Right lobe of liver (tissue), 6 donors: ENCODE measurements around the gene SOX8. TPM values are rescaled to one million over a fixed set of nuclear protein-coding genes. Genes with fewer than 3 reads are reported as not detected.

ENCODE experiments used
- ATAC-seq, 4 donors: fragments of 200-7000 bp; cut with Tn5 transposase; one replicate each; pipeline ENCODE4 v1.9.1; 2020; ENCODE audit warnings: mild to moderate bottlenecking in 4 of 4, moderate library complexity in 4 of 4
- DNase-seq, 3 donors: peaks; one replicate each; pipeline ENCODE4 v3.0.0-alpha.2; 2020
- H3K27ac ChIP-seq, 3 donors: fragments of 200-600 bp; one replicate each; pipeline ENCODE4 v1.8.0; 2022
- H3K27me3 ChIP-seq, 2 donors: fragments of 200-600 bp; one replicate each; pipeline ENCODE4 v1.8.0; 2022
- H3K36me3 ChIP-seq, 4 donors: fragments of 200-600 bp; sonication (generic) in 1 of 4; one replicate each; pipeline versions ENCODE4 v1.5.1 to v1.8.0; 2017 to 2022; ENCODE audit warnings: control low read depth in 1 of 4
- H3K4me1 ChIP-seq, 4 donors: fragments of 200-600 bp; sonication (generic) in 1 of 4; one replicate each; pipeline versions ENCODE4 v1.5.1 to v1.8.0; 2017 to 2022; ENCODE audit warnings: control low read depth in 1 of 4
- H3K4me3 ChIP-seq, 3 donors: fragments of 200-600 bp; one replicate each; pipeline ENCODE4 v1.8.0; 2022
- H3K9me3 ChIP-seq, 4 donors: fragments of 200-600 bp; sonication (generic) in 1 of 4; one replicate each; pipeline versions ENCODE4 v1.5.1 to v1.8.0; 2017 to 2022; ENCODE audit warnings: control low read depth in 1 of 4
- POLR2A ChIP-seq: fragments of 450-650 bp; IDR thresholded peaks from one replicate; pipeline ENCODE4 v1.6.1; 2017; ENCODE audit warnings: antibody characterized with exemption, mild to moderate bottlenecking
- WGBS: methylation state at CpG from one replicate; pipeline ENCODE4 v1.1.6; 2018; ENCODE audit warnings: low coverage, low lambda C conversion rate; ENCODE audit not compliant: insufficient coverage; ENCODE audit errors: missing lambda C conversion rate; 5-methylcytosine and 5-hydroxymethylcytosine counted together
- intact Hi-C, 2 donors: fragments of 100-400 bp; cut with DNase I; formaldehyde crosslinking; loops; one replicate each; pipeline versions ENCODE4 v1.11.2 to v1.14.1; 2022
- total RNA-seq, 6 experiments: library from RNA; depleted of rRNA in 2 of 6; stranded (reverse); fragments of >200 nt in 2 of 6; fragmentation: NEBNext Ultra II Directional in 3 of 6; extraction: Animal tissue kit (Norgen Biotek cat#: 25700) in 3 of 6; gene quantifications; one replicate each; pipeline versions ENCODE4 v1.1.0 to v1.2.4, GENCODE V29; 2016 to 2023
- TF ChIP-seq, protein P1 (sequence below), 4 donors: fragments of 200-600 bp in 3 of 4; fragments of 450-650 bp in 1 of 4; IDR thresholded peaks; one replicate each; pipeline versions ENCODE4 v1.5.1 to v1.8.0; 2016 to 2022; ENCODE audit warnings: antibody characterized with exemption in 4 of 4, mild to moderate bottlenecking in 2 of 4
- donor health status: DM: no; HTN: yes; CAD: no.
- donor health status: DM: no; HTN: no; CAD: no.
- donor health status: DM: no; HTN: no; CAD: no.
- donor health status: DM: no; HTN: yes; CAD: no.
- donor health status: DM: no; HTN: yes; CAD: no.

SOX8 gene
- total RNA-seq, 6 experiments from 2014 or later = 0.07 to 0.13 (median 0.09) TPM; not detected in 3

DNA sequence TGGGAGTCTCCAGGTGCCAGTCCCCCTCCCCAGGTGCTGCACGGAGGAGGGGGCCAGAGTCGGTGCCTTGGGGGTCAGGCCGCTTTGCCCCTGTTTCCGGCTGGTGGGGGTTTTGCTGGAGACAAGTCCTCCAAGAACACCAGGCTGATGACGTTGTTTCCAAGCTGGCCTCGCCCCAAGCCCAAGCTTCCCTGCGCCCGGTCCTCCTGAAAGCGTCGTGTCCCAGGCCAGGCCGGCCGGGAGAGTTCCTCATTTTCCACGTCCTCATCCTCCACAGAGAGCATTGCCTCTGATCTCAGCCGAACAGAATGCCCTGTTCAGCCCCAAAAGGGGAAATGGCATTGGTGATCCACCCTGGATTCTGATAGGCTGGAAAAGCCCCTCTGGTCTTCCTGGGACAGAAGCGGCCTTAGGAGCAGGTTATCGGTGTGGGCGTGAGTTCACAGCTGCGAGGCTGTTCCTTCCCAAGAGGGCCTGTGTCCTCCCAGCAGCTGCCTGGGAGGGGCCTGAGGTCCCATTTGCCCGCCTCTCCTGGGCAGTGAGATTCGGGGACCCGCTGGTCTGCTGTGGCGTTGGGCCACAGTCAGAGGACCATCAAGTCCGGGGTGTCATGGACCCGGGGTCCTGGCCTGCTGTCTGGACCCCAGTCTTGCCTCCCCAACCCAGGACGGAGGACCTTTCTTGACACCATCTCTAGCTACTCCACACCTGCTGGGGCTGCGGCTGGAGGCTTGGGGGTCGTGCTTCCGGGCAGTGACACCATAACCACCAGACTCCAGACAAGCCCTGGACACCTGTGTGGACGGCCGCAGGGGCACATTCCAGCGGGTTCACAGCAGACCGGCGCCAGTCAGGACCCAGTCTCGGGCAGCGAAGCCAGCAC is 7.1 kb downstream of the SOX8 start:
- no peaks in the 10 kb centered on the region for H3K27me3 ChIP-seq
- no peak overlapping the region for H3K27ac ChIP-seq
- no peak for TF ChIP-seq POLR2A
- TF ChIP-seq, protein P1, sequence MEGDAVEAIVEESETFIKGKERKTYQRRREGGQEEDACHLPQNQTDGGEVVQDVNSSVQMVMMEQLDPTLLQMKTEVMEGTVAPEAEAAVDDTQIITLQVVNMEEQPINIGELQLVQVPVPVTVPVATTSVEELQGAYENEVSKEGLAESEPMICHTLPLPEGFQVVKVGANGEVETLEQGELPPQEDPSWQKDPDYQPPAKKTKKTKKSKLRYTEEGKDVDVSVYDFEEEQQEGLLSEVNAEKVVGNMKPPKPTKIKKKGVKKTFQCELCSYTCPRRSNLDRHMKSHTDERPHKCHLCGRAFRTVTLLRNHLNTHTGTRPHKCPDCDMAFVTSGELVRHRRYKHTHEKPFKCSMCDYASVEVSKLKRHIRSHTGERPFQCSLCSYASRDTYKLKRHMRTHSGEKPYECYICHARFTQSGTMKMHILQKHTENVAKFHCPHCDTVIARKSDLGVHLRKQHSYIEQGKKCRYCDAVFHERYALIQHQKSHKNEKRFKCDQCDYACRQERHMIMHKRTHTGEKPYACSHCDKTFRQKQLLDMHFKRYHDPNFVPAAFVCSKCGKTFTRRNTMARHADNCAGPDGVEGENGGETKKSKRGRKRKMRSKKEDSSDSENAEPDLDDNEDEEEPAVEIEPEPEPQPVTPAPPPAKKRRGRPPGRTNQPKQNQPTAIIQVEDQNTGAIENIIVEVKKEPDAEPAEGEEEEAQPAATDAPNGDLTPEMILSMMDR (IDR thresholded peaks at IDR 0.05) = no peak
- 80% methylated on average over 2 of the region's 35 CpGs for WGBS
- H3K4me1 ChIP-seq = no peaks in the 10 kb centered on the region
- no peaks in the 10 kb centered on the region for H3K9me3 ChIP-seq
- intact Hi-C loops = no loop called here
- H3K36me3 ChIP-seq = no peaks in the 10 kb centered on the region
- no peak overlapping the region for H3K4me3 ChIP-seq
- ATAC-seq (no peak), DNase-seq (no peak)

DNA sequence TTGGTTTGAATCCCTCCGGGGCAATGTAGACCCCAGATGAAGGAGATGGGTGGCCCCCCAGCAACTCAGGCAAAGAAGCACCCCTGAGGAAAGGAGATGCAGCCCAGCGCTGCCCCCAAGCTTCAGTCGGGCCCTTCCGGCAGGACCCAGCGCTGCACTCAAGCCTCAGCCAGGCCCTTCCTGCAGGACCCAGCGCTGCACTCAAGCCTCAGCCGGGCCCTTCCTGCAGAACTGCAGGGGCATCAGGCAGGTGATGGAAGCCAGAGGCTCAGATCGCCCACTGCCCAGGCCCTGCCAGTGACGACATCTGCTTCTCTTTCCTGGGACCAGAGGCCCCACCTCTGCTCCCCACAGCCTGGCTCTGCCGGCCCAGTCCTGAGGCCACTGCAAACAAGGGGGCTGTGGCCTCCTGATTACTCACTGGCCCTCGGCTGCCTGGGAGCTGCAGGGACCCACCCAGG is 7.8 kb downstream of the SOX8 start:
- Histone ChIP-seq H3K36me3 (no peaks in the 10 kb centered on the region), H3K4me3 (no peak overlapping the region), H3K4me1 (no peaks in the 10 kb centered on the region), H3K9me3 (no peaks in the 10 kb centered on the region), H3K27ac (no peak overlapping the region), H3K27me3 (no peaks in the 10 kb centered on the region)
- no peak for ATAC-seq
- intact Hi-C loops = no loop called here
- 50% methylated on average over 4 of the region's 11 CpGs for WGBS
- DNase-seq = no peak
- TF ChIP-seq, protein P1 (IDR thresholded peaks at IDR 0.05) = no peak
- no peak for TF ChIP-seq POLR2A

DNA sequence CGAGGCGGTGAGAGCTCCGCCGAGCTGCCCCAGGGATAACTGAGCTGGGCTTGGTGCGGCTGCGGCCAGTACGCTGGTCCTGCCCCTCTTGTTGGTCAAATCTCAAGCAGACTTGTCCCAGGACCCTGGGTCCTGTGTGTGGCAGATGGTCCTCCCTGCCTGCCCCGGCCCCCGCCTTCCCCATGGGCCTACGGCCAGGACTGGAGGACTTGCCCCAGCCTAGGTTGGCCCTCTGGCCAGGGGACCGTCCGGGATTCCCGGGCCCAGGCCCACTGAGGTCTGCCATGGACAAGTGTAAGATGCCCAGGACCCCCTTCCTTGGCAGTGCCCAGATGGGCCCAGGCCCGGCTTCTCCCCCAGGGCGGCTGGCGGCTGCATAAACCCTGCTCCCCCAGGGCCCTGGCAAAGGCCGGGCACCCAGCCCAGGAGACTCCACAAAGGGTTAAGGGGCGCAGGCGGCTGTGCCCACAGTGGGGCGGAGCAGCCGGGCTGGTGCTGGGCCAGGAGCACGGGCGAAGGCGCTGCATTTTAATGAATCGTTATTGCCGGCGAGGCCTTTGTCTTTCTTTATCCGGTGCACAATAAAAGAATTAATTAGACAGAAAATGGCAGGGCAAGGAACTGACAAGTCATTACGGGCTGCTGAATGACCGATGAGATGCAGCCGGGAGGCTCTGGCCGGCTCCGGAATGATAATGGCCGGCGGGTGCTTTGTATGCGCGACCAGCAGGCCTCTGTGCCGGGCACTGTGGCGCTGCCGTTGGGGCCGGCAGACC is 9.1 kb downstream of the SOX8 start:
- DNase-seq (no peak), ATAC-seq (no peak)
- no peaks in the 10 kb centered on the region for H3K36me3 ChIP-seq
- no peaks in the 10 kb centered on the region for H3K27me3 ChIP-seq
- H3K4me3 ChIP-seq = no peak overlapping the region
- H3K9me3 ChIP-seq = no peaks in the 10 kb centered on the region
- no peaks in the 10 kb centered on the region for H3K4me1 ChIP-seq
- WGBS = 90% methylated on average over 17 of the region's 41 CpGs
- no peak for TF ChIP-seq POLR2A
- TF ChIP-seq, protein P1 (IDR thresholded peaks at IDR 0.05) = no peak
- intact Hi-C loops = no loop called here
- no peak overlapping the region for H3K27ac ChIP-seq

DNA sequence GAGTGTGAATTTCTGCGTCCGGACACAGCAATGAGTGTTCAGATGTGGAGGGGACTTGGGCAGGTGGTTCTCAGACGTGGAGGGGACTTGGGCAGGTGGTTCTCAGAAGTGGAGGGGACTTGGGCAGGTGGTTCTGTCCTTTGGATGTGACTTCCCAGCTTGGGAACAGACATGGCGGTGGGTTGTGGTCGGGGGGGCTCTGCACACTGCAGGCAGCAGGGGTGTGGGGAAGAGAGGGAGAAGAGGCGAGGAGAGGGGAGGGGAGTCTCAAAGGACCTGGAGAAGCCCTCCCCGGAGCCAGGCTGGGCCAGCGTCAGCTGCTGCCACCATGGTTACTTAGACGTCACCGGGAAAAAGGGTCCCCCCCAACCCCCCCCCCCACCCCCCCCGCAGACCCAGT is 9.8 kb downstream of the SOX8 start:
- Histone ChIP-seq H3K9me3 (no peaks in the 10 kb centered on the region), H3K27me3 (no peaks in the 10 kb centered on the region), H3K4me3 (no peak overlapping the region), H3K36me3 (no peaks in the 10 kb centered on the region), H3K27ac (no peak overlapping the region), H3K4me1 (no peaks in the 10 kb centered on the region)
- ATAC-seq (no peak), DNase-seq (no peak)
- intact Hi-C loops = no loop called here
- WGBS = 68% methylated on average over 3 of the region's 11 CpGs
- TF ChIP-seq, protein P1 (IDR thresholded peaks at IDR 0.05) = no peak
- TF ChIP-seq POLR2A = no peak
